ENCODE data around the gene PAQR6.

The PAQR6 gene

DNA sequence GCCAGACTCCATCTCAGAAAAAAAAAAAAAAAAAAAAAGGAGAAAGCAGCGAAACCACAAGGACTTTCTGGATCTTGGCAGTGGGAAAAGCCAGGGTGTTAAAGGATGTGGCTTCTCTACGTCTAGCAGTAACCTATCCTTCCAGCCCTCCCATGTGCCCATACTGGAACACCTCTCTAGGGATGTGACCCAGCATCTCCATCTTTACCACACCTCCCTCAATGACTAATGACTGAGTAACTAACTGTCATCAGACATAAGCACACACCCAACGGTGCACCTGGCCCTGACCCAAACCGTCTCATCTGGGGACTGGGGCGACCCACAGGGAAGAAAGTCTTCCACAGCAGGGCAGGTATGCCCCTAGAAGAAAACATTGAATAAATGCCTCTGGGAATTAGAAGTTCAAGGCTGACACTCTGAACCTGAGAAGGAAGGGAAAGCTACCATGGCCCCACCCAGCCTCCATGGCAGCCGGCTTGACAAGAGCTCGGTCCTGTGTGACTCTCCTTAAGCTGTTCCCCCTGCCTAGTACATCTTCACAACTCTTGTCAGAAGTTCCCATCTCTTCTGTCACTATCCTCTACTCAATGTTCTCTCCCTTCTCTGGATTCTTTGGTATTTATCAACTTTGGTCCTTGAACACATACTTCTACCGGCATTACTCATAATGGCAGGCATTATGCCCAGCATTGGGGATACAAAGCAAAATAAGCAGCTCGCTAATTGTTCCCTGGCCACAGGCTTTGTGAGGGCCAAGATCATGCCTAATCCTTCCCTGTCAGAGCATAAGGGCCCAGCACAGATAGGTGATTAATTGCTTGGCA lies 14.8 kb upstream of the PAQR6 start:
- DNase-seq (ENCODE audit: low read depth in 2 of 2): no peak

DNA sequence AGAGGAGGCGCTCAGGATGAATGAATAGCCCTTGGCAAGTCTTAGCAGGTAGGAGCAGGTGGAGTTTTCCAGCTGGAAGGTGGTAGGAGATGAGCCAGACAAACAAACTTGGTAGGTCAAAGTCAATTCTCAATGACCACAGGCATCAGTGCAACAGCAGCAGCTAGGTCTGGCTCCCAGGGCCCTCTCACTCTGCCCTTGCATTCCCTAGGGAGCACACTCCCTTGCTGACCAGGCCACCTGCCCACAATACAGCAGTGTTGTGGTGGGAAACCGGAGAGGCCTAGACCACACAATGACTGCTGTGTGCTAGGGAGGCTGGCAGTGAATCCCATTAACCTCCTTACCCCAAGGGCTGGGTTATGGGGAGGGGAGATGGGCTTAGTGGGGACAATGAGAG lies 13.0 kb upstream of the PAQR6 start:
- DNase-seq (ENCODE audit: low read depth in 2 of 2): no peak

DNA sequence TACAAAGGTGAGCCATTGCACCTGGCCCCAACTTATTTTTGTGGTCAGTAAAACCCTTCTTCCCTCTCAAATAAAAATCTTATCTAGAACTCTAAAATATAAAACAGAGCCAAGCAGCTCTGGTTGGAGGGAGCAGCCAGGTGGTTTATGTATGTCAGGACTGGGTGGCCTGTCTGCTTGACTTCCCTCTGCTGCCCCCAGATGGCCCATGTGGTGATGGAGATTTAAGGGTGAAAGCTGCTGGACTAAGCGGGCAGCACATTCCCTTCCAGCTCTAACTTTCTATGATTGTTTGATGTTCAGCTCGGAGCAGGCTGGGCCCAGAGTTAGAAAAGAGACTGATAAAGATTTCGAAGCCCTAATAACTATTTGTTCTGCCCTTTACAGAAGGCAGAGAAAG lies 11.9 kb upstream of the PAQR6 start:
- DNase-seq (ENCODE audit: low read depth in 2 of 2): no peak

DNA sequence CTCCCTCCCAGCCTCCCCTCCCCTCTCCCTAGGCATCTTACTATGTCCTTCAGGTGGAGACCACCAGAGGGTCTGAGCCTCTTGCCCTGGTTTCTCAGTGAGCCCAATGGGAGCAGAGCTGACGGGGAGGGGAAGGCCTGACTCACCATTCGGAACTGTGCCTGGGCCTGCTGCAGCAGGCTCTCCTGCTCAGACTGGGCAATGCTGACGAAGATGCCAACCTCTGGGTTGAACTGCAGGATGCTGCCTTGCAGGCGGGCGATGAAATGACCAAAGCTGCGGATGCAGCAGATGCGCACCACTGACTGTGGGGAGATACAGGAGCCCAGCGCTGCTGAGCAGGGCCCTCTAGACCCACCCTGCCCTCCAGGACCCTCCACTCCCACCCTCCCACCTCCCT lies 11.0 kb upstream of the PAQR6 start:
- no peak for DNase-seq (ENCODE audit: low read depth in 2 of 2)

DNA sequence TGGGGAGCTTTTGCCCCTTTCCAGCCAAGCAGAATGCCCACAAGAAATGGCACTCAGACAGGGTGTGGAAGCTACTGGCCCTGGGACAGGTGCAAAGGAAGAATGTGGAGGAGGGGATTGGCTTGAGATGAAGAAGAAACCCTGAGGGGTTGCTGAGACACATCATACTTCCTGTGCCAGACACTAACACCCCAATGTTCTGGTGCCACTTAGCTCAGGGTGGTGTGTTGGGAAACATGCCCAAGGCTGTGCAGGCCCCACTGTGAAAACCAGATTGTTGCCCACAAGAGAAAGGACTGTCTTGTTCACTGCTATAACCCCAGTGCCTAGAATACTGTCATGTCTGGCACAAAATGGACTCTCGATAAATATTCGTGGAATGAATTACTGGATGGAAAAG lies 9.9 kb upstream of the PAQR6 start:
- no peak for DNase-seq (ENCODE audit: low read depth in 2 of 2)

DNA sequence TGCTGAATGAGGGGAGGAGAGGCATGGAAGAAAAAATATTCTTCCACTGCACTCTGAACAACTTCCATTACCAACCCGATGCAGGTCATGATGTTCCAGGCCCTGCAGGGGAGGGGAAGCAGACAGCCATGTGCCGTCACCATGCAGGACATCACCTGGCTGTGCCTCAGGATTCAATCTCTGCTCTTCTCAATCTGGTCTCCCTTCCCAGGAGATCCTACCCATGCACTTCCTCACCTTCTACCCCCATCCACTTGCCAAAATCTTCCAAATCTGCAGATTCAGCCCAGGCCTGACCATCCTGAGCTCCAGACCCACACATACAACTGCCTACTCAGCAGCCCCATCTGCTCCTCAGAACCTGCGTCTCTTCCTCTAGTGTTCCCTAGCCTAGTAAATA lies 5.8 kb upstream of the PAQR6 start:
- no peak for DNase-seq (ENCODE audit: low read depth in 2 of 2)

DNA sequence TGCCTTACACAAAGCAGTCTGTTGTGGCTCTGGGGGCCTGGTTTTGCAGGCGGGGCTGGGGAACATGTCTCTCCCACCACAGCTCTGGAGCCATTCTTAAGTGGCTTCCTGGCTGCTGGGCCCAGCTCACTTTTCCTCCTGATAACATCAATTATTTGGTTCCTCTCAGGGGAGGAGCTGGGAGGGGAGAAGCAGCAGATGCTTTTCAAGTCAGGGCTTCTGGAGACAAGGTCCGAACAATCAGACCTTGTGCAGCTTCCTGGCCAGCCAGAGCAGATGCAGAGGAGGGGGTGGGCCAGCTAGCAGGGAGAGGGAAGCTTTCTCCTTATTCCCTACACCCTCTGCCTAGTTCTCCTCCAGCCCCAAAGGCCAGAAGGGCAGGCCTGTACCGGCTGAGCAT lies 3.7 kb upstream of the PAQR6 start:
- DNase-seq (ENCODE audit: low read depth in 2 of 2): no peak

DNA sequence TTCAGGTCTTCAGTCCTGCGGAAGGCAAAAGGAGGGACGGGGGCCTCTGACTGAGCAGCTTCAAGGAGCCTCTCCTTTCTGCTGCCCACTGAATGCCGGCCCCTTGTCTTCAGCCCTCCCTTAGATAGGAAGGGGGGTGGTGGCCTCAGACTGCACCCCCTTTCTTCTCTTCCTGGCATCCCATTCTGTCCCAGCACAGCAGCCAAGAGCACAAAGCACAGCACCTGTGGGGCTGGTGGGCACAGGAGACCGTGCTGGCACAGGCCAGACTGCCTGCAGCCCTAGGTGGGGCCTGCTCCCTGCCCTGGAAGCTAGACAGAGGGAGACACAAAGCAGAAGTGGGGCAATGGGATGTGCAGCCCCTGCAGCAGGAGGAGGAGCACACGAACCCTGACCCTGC lies 1.7 kb upstream of the PAQR6 start:
- no peak for DNase-seq (ENCODE audit: low read depth in 2 of 2)

DNA sequence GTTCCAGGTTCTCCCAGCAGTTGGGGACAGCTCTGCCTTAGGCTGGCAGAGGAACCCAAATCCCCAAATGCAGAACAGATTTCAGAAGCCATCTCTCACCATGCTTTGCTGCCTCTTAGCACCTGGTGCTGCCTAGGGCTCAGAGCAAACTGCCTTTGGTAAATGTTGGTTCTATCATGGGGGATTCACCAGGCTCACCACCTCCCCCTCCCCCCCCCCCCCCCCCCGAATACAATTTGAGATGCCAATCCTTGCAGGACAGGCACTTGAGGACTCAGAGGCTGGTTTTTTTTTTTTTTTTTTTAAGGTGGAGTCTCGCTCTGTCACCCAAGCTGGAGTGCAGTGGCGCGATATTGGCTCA lies 447 bp upstream of the PAQR6 start:
- no peak for DNase-seq (ENCODE audit: low read depth in 2 of 2)

DNA sequence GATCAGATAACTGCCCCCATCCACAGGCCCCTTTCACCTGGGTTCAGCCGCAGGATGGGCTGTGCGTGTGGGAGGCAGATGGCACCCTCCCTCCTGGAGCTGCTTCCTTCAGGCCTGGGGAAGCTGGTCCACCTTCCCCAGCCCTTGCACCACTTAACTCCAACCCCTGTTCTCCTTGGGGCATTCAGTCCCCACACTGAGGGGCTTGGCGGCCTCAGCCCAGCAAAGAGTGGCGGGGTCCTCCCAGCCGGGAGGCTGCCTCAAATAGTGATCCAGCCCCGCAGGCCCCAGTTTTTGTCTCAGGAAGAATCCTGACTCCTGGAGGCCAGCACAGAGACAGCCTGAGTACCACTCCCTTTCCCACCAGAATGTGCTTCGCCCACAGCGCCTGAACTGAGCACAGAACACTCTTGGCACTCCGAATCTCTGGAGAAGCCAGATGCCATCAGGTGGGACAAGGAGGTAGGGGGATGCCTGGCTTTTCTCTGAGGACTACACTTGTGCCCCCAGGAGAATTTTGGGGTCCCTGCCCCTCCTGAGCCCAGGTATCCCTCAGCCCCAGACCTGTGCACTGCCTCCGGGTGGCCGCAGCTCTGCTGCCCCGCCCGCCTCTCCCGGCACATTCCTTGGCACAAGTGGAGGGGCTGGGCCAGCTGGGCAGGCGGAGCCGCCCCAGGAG lies 936 bp downstream of the PAQR6 start:
- no peak for DNase-seq (ENCODE audit: low read depth in 2 of 2)

DNA sequence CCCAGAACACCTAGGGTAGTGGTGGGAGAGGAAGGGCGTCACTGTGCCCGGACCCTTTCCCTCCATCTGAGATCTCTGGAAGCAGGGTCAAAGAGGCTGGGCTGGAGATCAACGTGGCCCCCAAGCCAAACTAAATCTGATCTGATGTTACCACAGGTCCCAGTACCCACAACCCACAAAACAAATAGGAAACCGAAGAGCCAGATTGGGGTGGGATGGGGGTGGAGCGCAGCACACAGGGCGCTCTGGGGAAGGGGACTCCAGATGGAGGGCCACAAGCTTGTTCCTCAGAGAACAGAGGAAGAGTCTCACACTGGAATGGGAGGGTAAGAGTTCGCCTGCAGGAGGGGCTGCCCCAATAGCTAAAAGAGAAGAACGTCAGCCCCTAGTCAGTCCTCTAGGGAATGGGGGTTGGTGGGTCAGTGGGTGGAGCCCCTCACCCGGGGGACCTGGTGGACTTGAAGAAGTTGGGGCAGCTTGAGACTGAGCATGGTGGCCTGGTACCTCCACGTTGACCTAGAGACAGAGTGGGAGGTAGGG lies 1.5 kb downstream of the PAQR6 start:
- DNase-seq (ENCODE audit: low read depth in 2 of 2): no peak

DNA sequence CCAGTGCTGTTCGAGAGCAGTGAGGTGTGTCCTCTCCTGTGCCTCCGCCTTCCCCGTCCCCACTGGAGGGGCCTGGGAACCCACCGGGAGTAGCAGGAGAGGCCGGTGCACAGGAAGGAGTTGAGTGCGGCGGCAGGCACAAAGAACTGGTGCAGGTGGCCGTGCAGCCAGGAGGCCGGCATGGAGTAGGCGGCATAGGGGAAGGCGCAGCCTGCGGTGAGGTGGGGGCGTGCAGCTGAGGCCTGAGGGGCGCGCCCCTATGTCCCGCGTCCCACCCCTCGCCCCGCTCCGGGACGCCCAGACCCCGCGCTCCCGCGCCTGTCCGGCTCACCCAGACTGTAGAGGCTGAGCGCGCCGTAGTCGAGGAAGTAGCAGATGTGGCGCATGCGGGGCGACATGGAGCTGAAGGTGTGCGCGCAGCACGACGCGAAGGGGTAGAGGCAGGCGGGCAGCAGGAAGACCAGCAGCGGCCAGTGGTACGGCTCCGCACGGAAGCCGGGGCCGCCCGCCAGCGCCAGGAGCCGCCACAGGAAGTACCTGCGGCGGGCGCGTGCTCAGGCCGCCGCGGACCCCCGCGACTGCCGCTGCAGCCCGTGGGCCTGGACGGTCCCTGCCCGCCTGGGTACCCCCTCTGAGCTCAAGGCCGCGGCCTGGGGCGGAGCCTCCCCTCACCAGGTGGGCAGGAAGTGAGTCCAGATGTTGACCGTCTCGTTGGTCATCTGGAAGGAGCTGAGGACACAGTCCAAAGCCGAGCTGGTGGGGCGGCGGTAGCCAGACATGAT lies 2.2 kb downstream of the PAQR6 start:
- DNase-seq (ENCODE audit: low read depth in 2 of 2): no peak

DNA sequence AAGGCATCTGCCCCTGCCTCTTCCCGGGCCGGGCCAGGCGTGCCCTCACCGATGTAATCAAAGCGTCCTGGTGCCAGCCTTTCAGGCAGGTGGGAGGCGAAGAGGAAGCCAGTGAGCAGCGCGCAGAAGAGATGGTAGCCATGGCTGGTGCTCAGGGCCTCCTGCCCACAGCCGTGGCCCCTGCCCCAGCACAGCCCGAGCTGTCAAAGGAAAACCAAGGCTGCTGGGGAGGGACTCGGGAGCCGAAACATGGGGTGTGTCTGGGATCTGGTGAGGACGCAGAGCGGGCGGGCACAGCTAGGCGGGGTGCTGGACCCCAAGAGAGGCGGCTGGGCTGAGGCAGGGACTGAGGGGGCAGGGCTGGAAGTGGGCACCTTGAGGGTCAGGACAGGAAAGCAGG lies 3.1 kb downstream of the PAQR6 start:
- DNase-seq (ENCODE audit: low read depth in 2 of 2): no peak

DNA sequence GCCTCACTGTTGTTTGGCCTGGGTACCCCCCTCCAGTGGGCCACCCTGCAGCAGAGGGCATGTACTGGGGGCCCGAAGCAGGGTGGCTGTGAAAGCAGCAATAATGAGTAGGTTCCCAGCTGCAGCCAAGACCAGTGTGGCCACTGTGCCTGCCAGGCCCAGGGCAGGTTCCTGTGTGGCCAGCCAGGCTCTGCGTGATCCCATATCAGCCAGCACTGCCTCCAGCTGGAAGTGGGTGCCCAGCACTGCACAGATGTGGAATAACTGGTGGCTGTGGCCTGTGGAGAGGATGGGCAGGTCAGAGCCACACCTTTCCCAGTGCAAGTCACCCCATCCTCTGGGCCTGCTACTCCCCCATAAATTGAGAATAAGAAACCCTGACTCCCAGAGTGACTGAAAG lies 3.7 kb downstream of the PAQR6 start:
- DNase-seq (ENCODE audit: low read depth in 2 of 2): no peak

DNA sequence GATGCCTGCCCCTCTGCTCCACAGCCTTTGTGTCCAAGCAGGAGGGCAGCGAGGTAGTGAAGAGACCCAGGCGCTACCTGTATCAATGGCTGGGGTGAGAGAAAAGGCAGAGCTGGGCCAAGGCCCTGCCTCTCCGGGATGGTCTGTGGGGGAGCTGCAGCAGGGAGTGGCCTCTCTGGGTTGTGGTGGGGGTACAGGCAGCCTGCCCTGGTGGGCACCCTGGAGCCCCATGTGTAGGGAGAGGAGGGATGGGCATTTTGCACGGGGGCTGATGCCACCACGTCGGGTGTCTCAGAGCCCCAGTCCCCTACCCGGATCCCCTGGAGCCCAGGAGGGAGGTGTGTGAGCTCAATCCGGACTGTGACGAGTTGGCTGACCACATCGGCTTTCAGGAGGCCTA lies 5.1 kb downstream of the PAQR6 start:
- DNase-seq (ENCODE audit: low read depth in 2 of 2): no peak

DNA sequence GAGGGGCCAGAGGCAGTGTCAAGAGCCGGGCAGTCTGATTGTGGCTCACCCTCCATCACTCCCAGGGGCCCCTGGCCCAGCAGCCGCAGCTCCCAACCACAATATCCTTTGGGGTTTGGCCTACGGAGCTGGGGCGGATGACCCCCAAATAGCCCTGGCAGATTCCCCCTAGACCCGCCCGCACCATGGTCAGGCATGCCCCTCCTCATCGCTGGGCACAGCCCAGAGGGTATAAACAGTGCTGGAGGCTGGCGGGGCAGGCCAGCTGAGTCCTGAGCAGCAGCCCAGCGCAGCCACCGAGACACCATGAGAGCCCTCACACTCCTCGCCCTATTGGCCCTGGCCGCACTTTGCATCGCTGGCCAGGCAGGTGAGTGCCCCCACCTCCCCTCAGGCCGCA lies 5.9 kb downstream of the PAQR6 start, which contains the start of gene BGLAP:
TSS of gene BGLAP (plus strand) at position 259 of the 400 bp plus-strand sequence. CDS start at position 307, 48 bp downstream.
- no peak for DNase-seq (ENCODE audit: low read depth in 2 of 2)

DNA sequence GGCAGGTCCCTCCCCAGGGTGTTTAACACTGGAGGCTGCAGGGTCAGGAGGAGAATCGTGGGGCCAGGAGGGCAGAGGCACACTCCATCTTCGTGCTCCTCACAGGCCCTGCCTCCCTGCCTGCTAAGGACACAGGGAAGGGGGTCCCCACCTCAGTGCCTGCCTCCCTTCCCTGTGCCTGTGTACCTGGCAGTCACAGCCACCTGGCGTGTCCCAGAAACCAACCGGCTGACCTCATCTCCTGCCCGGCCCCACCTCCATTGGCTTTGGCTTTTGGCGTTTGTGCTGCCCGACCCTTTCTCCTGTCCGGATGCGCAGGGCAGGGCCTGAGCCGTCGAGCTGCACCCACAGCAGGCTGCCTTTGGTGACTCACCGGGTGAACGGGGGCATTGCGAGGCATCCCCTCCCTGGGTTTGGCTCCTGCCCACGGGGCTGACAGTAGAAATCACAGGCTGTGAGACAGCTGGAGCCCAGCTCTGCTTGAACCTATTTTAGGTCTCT lies 6.5 kb downstream of the PAQR6 start:
- DNase-seq (ENCODE audit: low read depth in 2 of 2): no peak

DNA sequence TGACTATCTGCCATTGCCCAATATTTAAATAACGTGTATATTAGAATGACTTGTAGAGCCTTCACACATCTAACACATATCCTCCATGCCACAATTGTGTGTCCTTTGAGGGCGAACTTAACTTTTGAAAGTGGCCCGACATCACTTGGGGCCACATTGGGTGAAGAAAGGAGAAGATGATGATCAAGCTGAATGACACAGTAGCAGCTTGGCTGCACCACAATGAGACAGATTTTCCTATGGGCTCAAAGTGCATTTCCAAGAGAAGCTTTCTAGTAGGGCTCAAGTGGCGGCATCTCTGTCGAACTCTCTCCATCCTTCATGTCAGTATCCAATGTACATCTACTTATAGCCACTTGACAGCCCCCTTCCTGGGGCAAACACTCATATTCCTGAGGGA lies 9.6 kb downstream of the PAQR6 start:
- no peak for DNase-seq (ENCODE audit: low read depth in 2 of 2)

DNA sequence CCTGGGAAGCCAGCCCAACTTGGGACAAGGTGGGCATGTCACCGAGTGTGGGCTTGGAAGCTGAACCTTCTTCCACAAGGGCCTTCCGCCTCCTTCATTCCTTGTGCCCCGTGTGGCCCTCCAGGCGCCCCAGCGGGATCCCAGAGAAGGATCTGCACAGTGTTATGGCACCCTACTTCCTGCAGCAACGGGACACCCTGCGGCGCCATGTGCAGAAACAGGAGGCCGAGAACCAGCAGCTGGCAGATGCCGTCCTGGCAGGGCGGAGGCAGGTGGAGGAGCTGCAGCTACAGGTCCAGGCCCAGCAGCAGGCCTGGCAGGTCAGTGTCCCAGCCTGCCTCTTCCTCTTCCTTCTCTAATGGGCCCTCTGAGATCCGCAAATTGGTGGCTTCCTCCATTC lies 11.7 kb downstream of the PAQR6 start:
- DNase-seq (ENCODE audit: low read depth in 2 of 2): no peak

DNA sequence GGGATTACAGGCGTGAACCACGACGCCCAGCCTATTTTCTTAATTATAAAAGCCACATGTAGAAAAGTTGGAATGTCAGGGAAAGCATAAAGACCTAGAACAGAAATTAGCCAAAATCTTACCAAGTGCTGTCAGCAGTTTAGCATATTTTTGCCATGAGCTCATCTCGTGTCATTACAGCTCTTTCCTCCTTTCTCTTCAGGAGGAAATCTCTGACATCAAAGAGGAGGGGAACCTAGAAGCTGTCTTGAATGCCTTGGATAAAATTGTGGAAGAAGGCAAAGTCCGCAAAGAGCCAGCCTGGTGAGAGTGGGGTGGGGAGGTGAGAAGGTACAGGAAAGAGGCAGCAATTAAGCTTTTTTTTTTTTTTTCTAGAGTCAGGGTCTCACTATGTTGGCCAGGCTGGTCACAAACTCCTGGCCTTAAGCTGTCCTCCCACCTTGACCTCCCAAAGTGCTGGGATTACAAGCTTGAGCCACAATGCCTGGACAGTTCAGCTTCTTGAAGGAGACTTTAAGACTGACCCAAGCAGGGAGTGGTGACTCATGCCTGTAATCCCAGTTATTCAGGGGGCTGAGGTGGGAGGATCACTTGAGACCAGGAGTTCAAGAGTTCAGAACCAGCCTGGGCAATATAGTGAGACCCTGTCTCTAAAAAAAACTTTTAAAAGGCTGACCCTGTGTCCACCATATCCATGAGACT lies 14.3 kb downstream of the PAQR6 start:
- DNase-seq (ENCODE audit: low read depth in 2 of 2): no peak

DNA sequence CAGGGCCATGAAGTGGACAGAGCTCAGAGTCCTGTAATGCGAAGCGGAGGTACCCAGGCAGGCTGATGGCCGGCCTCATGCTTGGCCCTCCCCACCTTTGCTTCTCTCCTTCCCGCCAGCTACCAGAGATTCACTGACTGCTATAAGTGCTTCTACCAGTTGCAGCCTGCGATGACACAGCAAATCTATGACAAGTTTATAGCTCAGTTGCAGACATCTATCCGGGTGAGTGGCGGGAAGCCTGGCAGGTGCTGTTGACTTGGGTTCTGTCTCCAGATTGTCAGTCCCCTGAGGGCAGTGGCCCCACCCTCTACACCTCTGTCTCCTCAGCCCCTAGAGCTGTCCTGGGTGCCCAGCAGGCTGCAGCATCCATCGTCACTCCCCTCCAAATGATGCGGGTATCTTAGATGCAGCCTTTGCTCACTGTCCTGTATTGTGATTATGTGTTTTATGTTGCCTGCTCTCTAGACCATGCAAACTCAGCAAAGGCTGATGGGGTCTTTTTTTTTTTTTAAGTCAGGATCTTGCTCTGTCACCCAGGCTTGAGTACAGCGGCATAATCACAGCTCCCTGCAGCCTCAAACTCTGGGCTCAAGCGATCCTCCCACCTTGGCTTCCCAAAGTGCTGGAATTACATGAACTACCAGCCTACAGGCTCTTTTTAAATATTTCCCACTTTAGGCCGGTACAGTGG lies 15.5 kb downstream of the PAQR6 start:
- no peak for DNase-seq (ENCODE audit: low read depth in 2 of 2)

Data from stimulated activated CD4-positive, alpha-beta T cell treated with anti-CD3 and anti-CD28 coated beads, Interleukin-15, amount 100 ng/mL, for 48 hours (primary cell).